Activated T-cell treated with anti-CD3 and anti-CD28 coated beads, Interleukin-2, amount 50 U/mL, for 1 hour (primary cell): Measurements from ENCODE around the gene TMCO2.
"Not testable (repeated sequence)": the region's sequence is repeated elsewhere in the genome, so short reads cannot be mapped to it uniquely, and the experiment has no call there.

Source experiments
- DNase-seq: peaks from one replicate; pipeline ENCODE4 v3.0.0-alpha.2; 2020

The TMCO2 gene

DNA sequence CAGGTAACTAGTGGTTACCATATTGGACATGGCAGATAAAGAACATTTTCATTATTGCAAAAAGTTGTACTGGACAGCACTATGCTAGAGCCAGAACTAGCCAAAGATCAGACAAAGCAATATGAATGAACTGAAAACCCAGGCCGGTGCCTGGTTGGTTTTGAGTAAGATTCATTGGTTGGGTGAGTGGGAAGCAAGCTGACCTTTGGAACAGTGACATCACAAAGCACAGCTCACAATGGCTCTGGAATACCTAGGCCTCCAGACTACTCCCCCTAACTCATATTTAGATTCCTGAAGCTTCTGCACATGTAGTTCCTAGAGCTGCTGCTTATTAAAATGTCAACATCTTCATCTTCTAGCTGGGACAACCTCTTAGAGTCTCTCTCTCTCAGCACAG, at the start of gene TMCO2:
Gene TMCO2, plus strand, starts transcription at position 283 of the 400 bp plus-strand sequence. Its CDS starts 57 bp downstream, at position 340.
- no peak for DNase-seq

- no peak for DNase-seq
Observed at GRCh38 chr1:40199126-40199525, 48.6 kb upstream of the TMCO2 start.

- DNase-seq = no peak
Observed at GRCh38 chr1:40204856-40205255, 42.9 kb upstream of the TMCO2 start.

DNA sequence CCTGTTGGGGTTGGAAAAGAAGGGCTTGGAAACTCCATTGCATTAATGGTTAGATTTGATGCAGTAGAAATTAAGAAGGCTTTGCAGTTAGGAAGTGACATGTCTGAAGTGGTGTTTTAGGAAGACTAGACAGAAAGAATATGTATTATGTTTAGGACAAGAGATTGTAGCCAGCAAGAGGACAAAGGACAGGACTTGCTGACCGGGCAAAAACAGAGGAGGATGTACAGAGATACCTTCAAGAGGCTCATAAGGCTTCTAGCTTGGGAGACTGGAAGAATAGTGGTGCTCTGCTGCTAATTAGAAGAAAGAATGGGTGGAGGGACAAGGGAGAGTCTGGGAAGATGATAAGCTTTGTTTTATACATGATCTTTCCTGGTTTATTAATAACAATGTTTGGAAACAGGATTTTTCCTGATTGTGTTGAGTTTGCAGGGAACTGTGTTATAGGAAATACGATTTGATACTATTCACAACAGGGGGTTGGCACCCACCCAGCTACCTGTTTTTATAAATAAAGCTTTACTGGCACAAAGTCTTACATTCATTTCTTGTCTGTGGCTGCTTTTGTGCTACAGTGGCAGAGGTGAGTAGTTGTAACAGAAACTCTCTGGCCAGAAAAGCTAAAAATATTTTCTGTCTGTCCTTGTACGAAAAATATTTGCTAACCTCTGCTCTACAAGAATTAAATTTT, 37.1 kb upstream of the TMCO2 start:
- DNase-seq = no peak

DNA sequence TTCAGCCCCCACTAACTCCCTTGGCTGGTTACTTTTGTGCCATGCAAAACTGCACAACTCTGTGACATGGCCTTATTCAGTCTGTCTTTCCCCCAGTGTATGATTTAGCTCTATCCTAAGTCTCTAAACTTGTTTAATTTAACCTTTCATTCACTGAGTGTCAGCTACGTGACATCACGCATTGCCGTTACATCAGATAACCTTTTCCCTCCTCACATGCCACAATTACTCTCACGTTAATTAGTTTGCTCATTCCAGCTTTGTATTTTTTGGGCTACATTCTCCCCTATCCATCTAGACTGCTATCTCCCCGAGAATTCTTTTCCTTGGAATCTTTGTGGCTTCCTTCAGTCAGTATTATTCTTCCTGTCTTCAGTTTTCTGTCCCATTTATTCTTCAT, 29.4 kb upstream of the TMCO2 start:
- DNase-seq = no peak

DNA sequence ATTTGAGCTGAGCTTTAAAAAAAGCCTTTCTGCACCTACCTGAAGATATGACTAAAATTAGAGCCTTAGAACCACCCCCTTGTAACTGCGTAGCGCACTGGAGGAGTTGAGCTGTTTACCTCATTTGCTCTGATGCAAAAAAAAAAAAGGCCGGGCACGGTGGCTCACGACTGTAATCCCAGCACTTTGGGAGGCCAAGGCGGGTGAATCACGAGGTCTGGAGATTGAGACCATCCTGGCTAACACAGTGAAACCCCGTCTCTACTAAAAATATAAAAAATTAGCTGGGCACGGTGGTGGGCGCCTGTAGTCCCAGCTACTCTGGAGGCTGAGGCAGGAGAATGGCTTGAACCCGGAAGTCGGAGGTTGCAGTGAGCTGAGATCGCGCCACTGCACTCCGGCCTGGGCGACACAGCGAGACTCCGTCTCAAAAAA, 26.2 kb upstream of the TMCO2 start:
- not testable (repeated sequence) for DNase-seq

GRCh38 chr1:40221977-40222772, 25.6 kb upstream of the TMCO2 start:
- no peak for DNase-seq

- no peak for DNase-seq
Observed at GRCh38 chr1:40224040-40224439, 23.7 kb upstream of the TMCO2 start.

- no peak for DNase-seq
Observed at GRCh38 chr1:40226192-40226591, 21.5 kb upstream of the TMCO2 start.

DNA sequence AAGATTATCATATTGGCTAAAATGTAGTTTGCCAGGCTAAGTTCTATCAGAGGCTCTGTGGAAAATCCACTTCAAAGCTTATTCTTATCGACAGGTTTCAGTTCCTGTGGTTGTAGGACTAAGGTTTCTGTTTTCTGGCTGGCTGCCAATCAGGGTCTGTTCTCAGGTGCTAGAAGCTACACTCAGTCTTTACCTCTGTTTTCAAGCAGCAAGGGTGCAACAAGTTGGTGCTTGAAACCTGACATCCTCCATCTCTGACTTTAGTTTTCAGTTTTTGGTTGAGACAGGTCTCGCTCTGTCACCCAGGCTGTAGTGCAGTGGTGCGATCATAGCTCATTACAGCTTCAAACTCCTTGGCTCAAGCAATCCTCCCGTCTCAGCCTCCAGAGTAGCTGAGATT, 15.3 kb upstream of the TMCO2 start:
- DNase-seq = no peak

DNA sequence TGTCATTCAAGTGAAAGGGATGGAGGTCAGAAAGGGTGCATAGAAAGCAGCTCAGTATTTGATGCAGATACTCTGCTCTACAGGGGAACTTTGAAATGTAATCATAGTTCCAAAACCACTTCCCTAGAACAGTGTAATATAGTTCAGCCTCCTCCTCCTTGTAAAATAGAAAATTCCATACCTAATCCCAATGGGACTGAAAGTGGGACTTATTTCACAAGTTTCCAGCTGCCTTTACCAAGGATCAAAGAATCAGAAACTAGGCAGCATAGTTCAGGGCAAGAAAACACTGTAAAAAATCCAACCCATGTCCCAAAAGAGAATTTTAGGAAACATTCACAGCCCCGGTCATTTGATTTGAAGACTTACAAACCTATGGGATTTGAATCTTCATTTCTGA, 8.1 kb upstream of the TMCO2 start:
- DNase-seq = no peak

- no peak for DNase-seq
Observed at GRCh38 chr1:40240390-40240789, 7.3 kb upstream of the TMCO2 start.

DNA sequence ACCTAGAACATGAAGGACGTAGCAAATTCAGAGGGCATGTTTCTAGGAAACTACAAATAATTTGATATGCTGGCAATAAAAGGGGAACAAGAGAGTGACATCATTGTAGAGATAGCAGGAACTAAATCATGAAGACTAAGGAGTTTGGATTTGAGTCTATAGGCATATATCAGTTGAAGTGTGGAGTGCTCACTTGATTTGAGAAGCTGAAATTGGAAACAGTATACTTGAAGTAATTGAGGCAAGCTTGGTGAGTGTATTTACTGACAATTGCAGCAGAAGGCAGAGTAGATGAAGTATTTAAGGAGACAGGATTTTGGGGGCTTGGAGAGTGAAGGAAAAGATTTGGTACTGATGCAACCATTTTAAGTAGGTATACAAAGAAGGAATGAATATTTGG, 6.4 kb upstream of the TMCO2 start:
- no peak for DNase-seq

DNA sequence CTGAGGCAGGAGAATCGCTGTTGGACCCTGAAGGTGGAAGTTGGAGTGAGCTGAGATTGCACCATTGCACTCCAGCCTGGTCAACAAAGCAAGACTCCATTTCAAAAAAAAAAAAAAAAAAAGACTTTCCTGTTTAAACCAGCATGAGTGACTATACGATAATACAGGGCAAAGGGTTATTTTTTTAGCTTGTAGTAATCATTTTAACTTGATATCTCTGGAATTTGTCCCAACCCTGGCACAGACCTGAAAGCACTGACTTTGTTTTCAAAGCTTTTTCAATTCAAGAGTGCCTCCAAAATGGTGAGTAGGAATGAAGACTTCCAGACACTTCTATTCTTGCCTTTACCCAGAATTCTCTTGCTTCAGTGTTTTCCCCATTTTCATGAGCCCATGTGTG, 4.4 kb upstream of the TMCO2 start:
- DNase-seq = no peak

- DNase-seq = no peak
Observed at GRCh38 chr1:40244138-40244744, 3.5 kb upstream of the TMCO2 start.

DNA sequence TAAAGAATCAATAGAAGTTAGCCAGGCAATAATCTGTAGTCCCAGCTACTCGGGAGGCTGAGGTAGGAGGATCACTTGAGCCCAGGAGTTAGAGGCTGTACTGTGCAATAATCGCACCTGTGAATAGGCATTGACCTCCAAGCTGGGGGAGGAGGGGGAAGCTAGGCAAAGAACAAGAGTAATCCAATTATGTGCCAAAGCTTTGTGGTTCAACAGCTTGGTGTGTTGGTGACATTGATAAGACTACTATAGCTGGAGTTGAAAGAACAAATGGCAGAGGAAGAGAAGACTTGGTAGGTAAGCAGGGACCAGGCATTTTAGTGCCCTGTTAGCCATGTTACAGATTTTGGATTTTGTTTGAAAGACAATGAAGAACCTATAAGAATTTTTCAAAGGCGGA, 2.1 kb upstream of the TMCO2 start:
- DNase-seq = no peak

GRCh38 chr1:40248412-40248811, 675 bp downstream of the TMCO2 start:
- DNase-seq = no peak

- no peak for DNase-seq
Observed at GRCh38 chr1:40251456-40251855, 3.7 kb downstream of the TMCO2 start.

DNA sequence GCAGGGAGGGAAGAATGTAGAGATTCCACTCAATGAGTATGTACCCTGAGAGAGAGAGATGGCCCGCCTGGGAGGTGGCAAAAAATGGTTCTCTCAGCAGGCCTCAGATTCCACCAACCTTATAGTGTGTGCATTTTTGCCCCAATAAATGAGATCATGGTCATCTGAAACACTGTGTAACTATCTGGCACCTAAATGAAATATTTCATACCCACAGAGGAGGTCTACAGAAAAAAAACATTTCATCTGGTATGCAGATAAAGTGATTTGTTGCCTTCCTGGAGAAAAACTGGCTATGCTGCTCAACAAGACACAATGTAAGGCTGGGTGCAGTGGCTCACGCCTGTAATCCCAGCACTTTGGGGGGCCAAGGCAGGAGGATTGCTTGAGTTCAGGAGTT, 4.9 kb downstream of the TMCO2 start:
- no peak for DNase-seq

DNA sequence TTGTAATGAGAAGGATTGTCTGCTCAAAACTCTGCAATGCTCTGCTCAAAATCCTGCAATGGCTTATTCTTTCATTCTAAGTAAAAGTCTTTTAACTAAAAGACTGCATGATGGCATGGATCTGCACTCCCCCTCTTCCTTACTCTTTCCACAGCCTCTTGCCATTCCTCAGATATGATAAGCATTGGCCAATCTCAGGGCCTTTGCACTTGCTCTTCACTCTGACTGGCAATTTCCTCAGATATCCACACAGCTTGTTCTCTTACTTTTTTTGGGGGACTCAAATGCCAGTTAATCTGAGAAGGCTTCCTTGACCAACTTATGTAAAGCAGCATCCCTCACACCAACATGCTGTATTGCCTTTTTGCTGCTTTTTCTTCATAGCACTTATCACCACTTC, 7.5 kb downstream of the TMCO2 start:
- DNase-seq = no peak

GRCh38 chr1:40256401-40257084, 8.8 kb downstream of the TMCO2 start:
- DNase-seq = no peak

- DNase-seq = no peak
Observed at GRCh38 chr1:40257313-40257687, 9.6 kb downstream of the TMCO2 start.

- DNase-seq = peak; percentile 93
Observed at GRCh38 chr1:40257688-40258444, 10.1 kb downstream of the TMCO2 start, which contains the start of gene ZMPSTE24. ZMPSTE24 (plus strand) TSS chr1:40258236; CDS start chr1:40258272, 36 bp downstream.
